GM19023 (cell line): ENCODE results near the gene CCNY.

Experiments used
- ATAC-seq: cut with Tn5 transposase; IDR thresholded peaks from one replicate; pipeline ENCODE4 v1.9.1; 2021; ENCODE audit warnings: mild to moderate bottlenecking, moderate library complexity; ENCODE audit not compliant: unreplicated experiment

Gene CCNY

GRCh38 chr10:35423505-35424306 lies 87.4 kb downstream of the CCNY start:
- ATAC-seq = no peak

- ATAC-seq = no peak
These were observed 88.5 kb downstream of the CCNY start for GRCh38 chr10:35424680-35425285.

GRCh38 chr10:35425595-35425994 lies 89.3 kb downstream of the CCNY start:
- ATAC-seq = no peak

- no peak for ATAC-seq
These were observed 90.3 kb downstream of the CCNY start for GRCh38 chr10:35426657-35427056.

- no peak for ATAC-seq
These were observed 91.2 kb downstream of the CCNY start for GRCh38 chr10:35427543-35427942.

- ATAC-seq = no peak
These were observed 92.2 kb downstream of the CCNY start for GRCh38 chr10:35428521-35428920.

GRCh38 chr10:35432781-35433338 lies 96.6 kb downstream of the CCNY start:
- ATAC-seq = no peak

- ATAC-seq = no peak
These were observed 97.6 kb downstream of the CCNY start for GRCh38 chr10:35433851-35434426.

GRCh38 chr10:35434533-35434932 lies 98.2 kb downstream of the CCNY start:
- ATAC-seq = no peak

- ATAC-seq = no peak
These were observed 99.5 kb downstream of the CCNY start for GRCh38 chr10:35435824-35436223.

- ATAC-seq = no peak
These were observed 101.5 kb downstream of the CCNY start for GRCh38 chr10:35437829-35438228.

- ATAC-seq = no peak
These were observed 102.6 kb downstream of the CCNY start for GRCh38 chr10:35438718-35439571.

- ATAC-seq = no peak
These were observed 103.7 kb downstream of the CCNY start for GRCh38 chr10:35440016-35440415.

GRCh38 chr10:35442028-35442427 lies 105.7 kb downstream of the CCNY start:
- no peak for ATAC-seq

GRCh38 chr10:35442592-35442991 lies 106.3 kb downstream of the CCNY start:
- no peak for ATAC-seq

GRCh38 chr10:35443858-35444257 lies 107.5 kb downstream of the CCNY start:
- ATAC-seq = no peak

GRCh38 chr10:35445150-35445884 lies 109.0 kb downstream of the CCNY start:
- no peak for ATAC-seq

- no peak for ATAC-seq
These were observed 110.1 kb downstream of the CCNY start for GRCh38 chr10:35446439-35446838.

GRCh38 chr10:35447693-35448407 lies 111.5 kb downstream of the CCNY start:
- ATAC-seq = no peak
